ENCODE measurements around the gene PLEKHM3. TPM values are rescaled to one million over a fixed set of nuclear protein-coding genes. Genes with fewer than 3 reads are reported as not detected.

Gene PLEKHM3
- total and polyA plus RNA-seq, 2 of the 13 experiments (the other 11 are each of a cell fraction or from before 2014, with no cell fraction given): 4.5 to 4.7 TPM

- TF ChIP-seq PBX2 (CRISPR knock-in tag; IDR thresholded peaks at IDR 0.05): peak; percentile 53; the same call in 1 of the 2 replicates
- no peak for TF ChIP-seq ZNF674 (CRISPR knock-in tag; IDR thresholded peaks at IDR 0.05; ENCODE audit: low read depth)
- TF ChIP-seq ZNF768 (CRISPR knock-in tag; IDR thresholded peaks at IDR 0.05): no peak
- TF ChIP-seq ZNF382 (CRISPR knock-in tag; IDR thresholded peaks at IDR 0.05; ENCODE audit: borderline replicate concordance): no peak
- no peak for TF ChIP-seq ZFP36 (IDR thresholded peaks at IDR 0.05; ENCODE audit: borderline replicate concordance, low read depth, low read length, partially characterized antibody)
- TF ChIP-seq NR3C1 (CRISPR knock-in tag; IDR thresholded peaks at IDR 0.05): no peak
- TF ChIP-seq IRF1 (CRISPR knock-in tag; IDR thresholded peaks at IDR 0.05; ENCODE audit: low read depth): no peak
- TF ChIP-seq TCF7 (IDR thresholded peaks at IDR 0.05; ENCODE audit: low read depth): peak; percentile 74
- no peak for TF ChIP-seq HNRNPK (IDR thresholded peaks at IDR 0.05; ENCODE audit: low read depth, low read length, poor library complexity, severe bottlenecking)
- TF ChIP-seq NFIC (IDR thresholded peaks at IDR 0.05; ENCODE audit: low read length): peak; percentile 90
- TF ChIP-seq GPN1 (CRISPR knock-in tag; IDR thresholded peaks at IDR 0.05; ENCODE audit: borderline replicate concordance): no peak
- no peak for TF ChIP-seq ZBTB7A (CRISPR knock-in tag; IDR thresholded peaks at IDR 0.05)
- no peak for TF ChIP-seq ZNF253 (CRISPR knock-in tag; IDR thresholded peaks at IDR 0.05; ENCODE audit: borderline replicate concordance)
- no peak for TF ChIP-seq IKZF4 (CRISPR knock-in tag; IDR thresholded peaks at IDR 0.05; ENCODE audit: borderline replicate concordance, low read depth, not compliant biosample characterization)
- 0 out of 2 replicates have a peak, but pooled peaks have one; percentile 61 for TF ChIP-seq PBX3 (CRISPR knock-in tag; IDR thresholded peaks at IDR 0.05; ENCODE audit: borderline replicate concordance)
- no peak for TF ChIP-seq ELF4 (CRISPR knock-in tag; IDR thresholded peaks at IDR 0.05; ENCODE audit: borderline replicate concordance)
- peak; percentile 82; the same call in 1 of the 2 replicates for TF ChIP-seq AHDC1 (CRISPR knock-in tag; IDR thresholded peaks at IDR 0.05; ENCODE audit: borderline replicate concordance)
- 0 out of 2 replicates have a peak, but pooled peaks have one; percentile 27 for TF ChIP-seq HNRNPUL1 (IDR thresholded peaks at IDR 0.05; ENCODE audit: low read depth, low read length)
- TF ChIP-seq ZNF468 (CRISPR knock-in tag; IDR thresholded peaks at IDR 0.05): no peak
- TF ChIP-seq EHMT2 (IDR thresholded peaks at IDR 0.05; ENCODE audit: borderline replicate concordance, low read depth, low read length): peak; percentile 39; the same call in 1 of the 2 replicates
Measured at GRCh38 chr2:207847098-207847806, 178.1 kb downstream of the PLEKHM3 start (continued).

Measured in HepG2 (cell line).